Ovary (tissue), 3 donors: ENCODE results near the gene MIER3.

Source experiments
- CTCF ChIP-seq, 3 donors: fragments of 450-650 bp in 2 of 3; fragments of 200-600 bp in 1 of 3; IDR thresholded peaks; one replicate each; pipeline versions ENCODE4 v1.5.1 to v1.8.0; 2016 to 2022; ENCODE audit warnings: antibody characterized with exemption in 3 of 3, mild to moderate bottlenecking in 1 of 3
- POLR2A ChIP-seq: fragments of 450-650 bp; IDR thresholded peaks from one replicate; pipeline ENCODE4 v1.6.1; 2017; ENCODE audit warnings: antibody characterized with exemption, mild to moderate bottlenecking, moderate library complexity
- donor health status: DM: no; HTN: no; CAD: no.

DNA sequence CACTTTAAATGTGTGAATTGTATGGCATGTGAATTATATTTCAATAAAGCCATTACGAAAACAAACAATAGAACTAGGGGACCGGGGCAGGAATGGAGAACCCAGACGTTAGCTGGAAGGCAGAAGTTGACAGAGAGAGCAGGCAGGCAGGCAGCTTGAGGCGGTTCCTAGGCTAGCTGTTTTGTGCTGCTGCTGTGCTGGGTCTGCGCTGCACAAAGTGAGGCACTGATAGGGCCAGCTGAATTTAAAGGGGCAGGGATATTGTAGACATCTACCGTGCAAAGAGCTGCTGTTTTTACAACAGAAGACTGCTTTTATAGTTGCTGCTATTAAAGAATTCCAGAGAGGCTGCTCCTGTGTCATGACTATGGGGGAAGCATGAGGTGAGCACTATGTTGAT, 21.6 kb upstream of the MIER3 start:
- TF ChIP-seq CTCF (IDR thresholded peaks at IDR 0.05) (no peak), POLR2A (no peak)
